GM23338 (cell line): ENCODE measurements around the gene KCNH8. TPM values are rescaled to one million over a fixed set of nuclear protein-coding genes. Genes with fewer than 3 reads are reported as not detected.

Experiments
- ATAC-seq: fragments of 200-7000 bp; cut with Tn5 transposase; 3 replicates; pipeline ENCODE4 v1.9.1; 2020
- DNase-seq: peaks from one replicate; pipeline ENCODE4 v3.0.0-alpha.2; 2015; ENCODE audit warnings: low spot score
- H2AFZ ChIP-seq: fragments of 200-600 bp; sonication (generic); 2 replicates; pipeline ENCODE4 v1.8.0; 2016; ENCODE audit warnings: antibody characterized with exemption, mild to moderate bottlenecking, moderate library complexity
- H3F3A ChIP-seq: fragments of 200-600 bp; sonication (generic); replicated peaks from 2 replicates; pipeline ENCODE4 v1.8.0; 2017; ENCODE audit warnings: antibody characterized with exemption, mixed run types, low read depth
- H3K27ac ChIP-seq: fragments of 200-600 bp; sonication (generic); 2 replicates; pipeline ENCODE4 v1.6.1; 2016; ENCODE audit warnings: low read depth
- H3K27me3 ChIP-seq: fragments of 200-600 bp; sonication (generic); 2 replicates; pipeline ENCODE4 v1.8.0; 2016; ENCODE audit warnings: mild to moderate bottlenecking, mixed run types, moderate library complexity; ENCODE audit not compliant: insufficient read depth
- H3K36me3 ChIP-seq: fragments of 200-600 bp; sonication (generic); 2 replicates; pipeline ENCODE4 v1.8.0; 2016; ENCODE audit warnings: mild to moderate bottlenecking; ENCODE audit not compliant: insufficient read depth
- H3K4me1 ChIP-seq: fragments of 200-600 bp; sonication (generic); 2 replicates; pipeline ENCODE4 v1.8.0; 2016; ENCODE audit warnings: mild to moderate bottlenecking, moderate library complexity; ENCODE audit not compliant: insufficient read depth
- H3K4me2 ChIP-seq: fragments of 200-600 bp; sonication (generic); 2 replicates; pipeline ENCODE4 v1.7.1; 2017; ENCODE audit warnings: mixed run types
- H3K4me3 ChIP-seq: fragments of 200-600 bp; sonication (generic); 2 replicates; pipeline ENCODE4 v1.6.1; 2016; ENCODE audit warnings: mixed run types
- H3K79me2 ChIP-seq: fragments of 200-600 bp; sonication (generic); replicated peaks from 2 replicates; pipeline ENCODE4 v1.8.0; 2017; ENCODE audit warnings: mild to moderate bottlenecking; ENCODE audit not compliant: insufficient read depth
- H3K9me2 ChIP-seq: fragments of 200-600 bp; sonication (generic); 2 replicates; pipeline ENCODE4 v1.8.0; 2017; ENCODE audit not compliant: insufficient read depth
- H4K20me1 ChIP-seq: fragments of 200-600 bp; sonication (generic); replicated peaks from 2 replicates; pipeline ENCODE4 v1.8.0; 2017; ENCODE audit warnings: mild to moderate bottlenecking; ENCODE audit not compliant: insufficient read depth
- H3K27ac Mint-ChIP-seq: 2 replicates; pipeline ENCODE4 v1.8.0; 2020; ENCODE audit warnings: inconsistent platforms, mild to moderate bottlenecking, moderate library complexity, mixed read lengths
- H3K27me3 Mint-ChIP-seq: 3 replicates; pipeline ENCODE4 v1.8.0; 2022; ENCODE audit warnings: low read depth, mild to moderate bottlenecking, moderate library complexity, mixed read lengths, inconsistent platforms; ENCODE audit not compliant: insufficient read depth, poor library complexity
- H3K36me3 Mint-ChIP-seq: 3 replicates; pipeline ENCODE4 v1.8.0; 2021; ENCODE audit warnings: low read depth, mild to moderate bottlenecking, inconsistent platforms, moderate library complexity, mixed read lengths
- H3K4me1 Mint-ChIP-seq: 3 replicates; pipeline ENCODE4 v1.8.0; 2020; ENCODE audit warnings: mild to moderate bottlenecking, inconsistent platforms, mixed read lengths
- H3K4me3 Mint-ChIP-seq: 3 replicates; pipeline ENCODE4 v1.8.0; 2021; ENCODE audit warnings: moderate library complexity, mild to moderate bottlenecking, inconsistent platforms, mixed read lengths
- H3K9me3 Mint-ChIP-seq: 3 replicates; pipeline ENCODE4 v1.8.0; 2020; ENCODE audit warnings: moderate library complexity, mild to moderate bottlenecking, inconsistent platforms, mixed read lengths
- CREB1 ChIP-seq: fragments of 250-450 bp; sonication (Bioruptor Pico); IDR thresholded peaks from 2 replicates; pipeline ENCODE4 v1.5.0; 2020; ENCODE audit warnings: low read depth, mild to moderate bottlenecking, moderate library complexity
- EZH2 ChIP-seq: fragments of 200-600 bp; sonication (generic); IDR thresholded peaks from one replicate; pipeline ENCODE4 v1.8.0; 2017; ENCODE audit warnings: antibody characterized with exemption, mild to moderate bottlenecking, low read depth; ENCODE audit not compliant: unreplicated experiment
- EZH2phosphoT487 ChIP-seq: fragments of 200-600 bp; sonication (generic); IDR thresholded peaks from one replicate; pipeline ENCODE4 v1.8.1; 2018; ENCODE audit warnings: antibody characterized with exemption; ENCODE audit not compliant: unreplicated experiment
- JUNB ChIP-seq: IDR thresholded peaks from one replicate; pipeline ENCODE4 v1.6.1; 2016; ENCODE audit warnings: antibody characterized with exemption; ENCODE audit not compliant: unreplicated experiment
- NANOG ChIP-seq: IDR thresholded peaks from 2 replicates; pipeline ENCODE4 v1.6.1; 2016; ENCODE audit warnings: antibody characterized with exemption, borderline replicate concordance
- POLR2AphosphoS5 ChIP-seq: IDR thresholded peaks from 2 replicates; pipeline ENCODE4 v1.6.1; 2016; ENCODE audit warnings: antibody characterized with exemption, low read depth
- STAT1 ChIP-seq: IDR thresholded peaks from one replicate; pipeline ENCODE4 v1.6.1; 2016; ENCODE audit warnings: antibody characterized with exemption; ENCODE audit not compliant: unreplicated experiment
- ZNF114 ChIP-seq: fragments of 250-450 bp; sonication (Bioruptor Pico); IDR thresholded peaks from 2 replicates; pipeline ENCODE4 v1.5.0; 2020; ENCODE audit warnings: mild to moderate bottlenecking, moderate library complexity
- ZNF331 ChIP-seq: fragments of 250-450 bp; sonication (Bioruptor Pico); IDR thresholded peaks from 2 replicates; pipeline ENCODE4 v1.5.0; 2020; ENCODE audit warnings: low read depth, mild to moderate bottlenecking, moderate library complexity
- polyA plus RNA-seq: library from polyadenylated mRNA; unstranded; fragments of >200 nt; fragmentation: Nextera tagmentation; extraction: Ambion mirVana; gene quantifications from 2 replicates; pipeline ENCODE4 v1.2.1, GENCODE V29; 2016
- total RNA-seq: library from RNA; depleted of rRNA; stranded (reverse); fragments of >200 nt; shearing (Covaris generic); gene quantifications from 2 replicates; pipeline ENCODE4 v1.2.3, GENCODE V29; 2014
- TF ChIP-seq, protein P1 (sequence below), 2 experiments: fragments of 200-600 bp in 1 of 2; sonication (generic) in 1 of 2; conservative IDR thresholded peaks; 2 replicates each; pipeline versions ENCODE4 v1.5.1 to v1.6.1; 2016 to 2017; ENCODE audit warnings: antibody characterized with exemption in 2 of 2, low read depth in 2 of 2, mild to moderate bottlenecking in 2 of 2, moderate library complexity in 1 of 2
- TF ChIP-seq, protein P2 (sequence below): IDR thresholded peaks from one replicate; pipeline ENCODE4 v1.6.1; 2018; ENCODE audit warnings: antibody characterized with exemption; ENCODE audit not compliant: unreplicated experiment
- TF ChIP-seq, protein P3 (sequence below): fragments of 250-450 bp; sonication (Bioruptor Pico); IDR thresholded peaks from 2 replicates; pipeline ENCODE4 v1.5.0; 2020; ENCODE audit warnings: mild to moderate bottlenecking, moderate library complexity
- TF ChIP-seq, protein P4 (sequence below): IDR thresholded peaks from 2 replicates; pipeline ENCODE4 v1.6.1; 2016; ENCODE audit warnings: antibody characterized with exemption

KCNH8 gene
- total and polyA plus RNA-seq, 2 experiments from 2014 or later = 1.3 to 3.4 TPM

DNA sequence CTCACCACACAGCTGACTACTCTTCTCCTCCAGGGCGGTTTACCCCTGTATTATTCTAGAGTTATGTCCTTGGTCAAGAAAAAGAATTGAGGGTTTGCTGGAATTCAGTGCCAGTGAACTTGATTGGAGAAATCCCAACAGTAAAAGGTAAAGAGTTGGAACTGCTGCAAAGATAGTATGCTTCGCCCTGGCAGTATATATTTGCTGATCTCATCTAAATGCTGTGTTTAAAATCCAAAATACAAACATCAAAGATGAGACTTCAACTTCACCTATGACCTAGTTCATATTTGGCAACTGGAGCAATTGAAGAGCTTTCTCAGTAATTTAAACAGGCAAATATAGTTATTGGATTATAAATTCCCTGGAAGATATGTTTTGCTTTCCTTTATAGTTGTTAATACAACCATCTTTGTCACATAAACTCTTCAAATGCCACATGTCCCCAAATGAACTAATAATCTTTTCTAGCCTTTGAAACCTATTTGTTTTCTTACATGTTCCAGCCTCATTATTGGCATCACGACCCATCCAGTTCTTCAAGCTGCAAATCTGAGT is 6.5 kb downstream of the KCNH8 start:
- TF ChIP-seq EZH2 (no peak), NANOG (no peak), EZH2phosphoT487 (no peak), ZNF331 (CRISPR knock-in tag) (no peak), POLR2AphosphoS5 (no peak), JUNB (no peak), CREB1 (CRISPR knock-in tag) (no peak), ZNF114 (CRISPR knock-in tag) (no peak), STAT1 (no peak)
- TF ChIP-seq, protein P1, sequence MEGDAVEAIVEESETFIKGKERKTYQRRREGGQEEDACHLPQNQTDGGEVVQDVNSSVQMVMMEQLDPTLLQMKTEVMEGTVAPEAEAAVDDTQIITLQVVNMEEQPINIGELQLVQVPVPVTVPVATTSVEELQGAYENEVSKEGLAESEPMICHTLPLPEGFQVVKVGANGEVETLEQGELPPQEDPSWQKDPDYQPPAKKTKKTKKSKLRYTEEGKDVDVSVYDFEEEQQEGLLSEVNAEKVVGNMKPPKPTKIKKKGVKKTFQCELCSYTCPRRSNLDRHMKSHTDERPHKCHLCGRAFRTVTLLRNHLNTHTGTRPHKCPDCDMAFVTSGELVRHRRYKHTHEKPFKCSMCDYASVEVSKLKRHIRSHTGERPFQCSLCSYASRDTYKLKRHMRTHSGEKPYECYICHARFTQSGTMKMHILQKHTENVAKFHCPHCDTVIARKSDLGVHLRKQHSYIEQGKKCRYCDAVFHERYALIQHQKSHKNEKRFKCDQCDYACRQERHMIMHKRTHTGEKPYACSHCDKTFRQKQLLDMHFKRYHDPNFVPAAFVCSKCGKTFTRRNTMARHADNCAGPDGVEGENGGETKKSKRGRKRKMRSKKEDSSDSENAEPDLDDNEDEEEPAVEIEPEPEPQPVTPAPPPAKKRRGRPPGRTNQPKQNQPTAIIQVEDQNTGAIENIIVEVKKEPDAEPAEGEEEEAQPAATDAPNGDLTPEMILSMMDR (conservative IDR thresholded peaks at IDR 0.05; ENCODE audit: low read depth in 2 of 2) = no peak
- TF ChIP-seq, protein P2, sequence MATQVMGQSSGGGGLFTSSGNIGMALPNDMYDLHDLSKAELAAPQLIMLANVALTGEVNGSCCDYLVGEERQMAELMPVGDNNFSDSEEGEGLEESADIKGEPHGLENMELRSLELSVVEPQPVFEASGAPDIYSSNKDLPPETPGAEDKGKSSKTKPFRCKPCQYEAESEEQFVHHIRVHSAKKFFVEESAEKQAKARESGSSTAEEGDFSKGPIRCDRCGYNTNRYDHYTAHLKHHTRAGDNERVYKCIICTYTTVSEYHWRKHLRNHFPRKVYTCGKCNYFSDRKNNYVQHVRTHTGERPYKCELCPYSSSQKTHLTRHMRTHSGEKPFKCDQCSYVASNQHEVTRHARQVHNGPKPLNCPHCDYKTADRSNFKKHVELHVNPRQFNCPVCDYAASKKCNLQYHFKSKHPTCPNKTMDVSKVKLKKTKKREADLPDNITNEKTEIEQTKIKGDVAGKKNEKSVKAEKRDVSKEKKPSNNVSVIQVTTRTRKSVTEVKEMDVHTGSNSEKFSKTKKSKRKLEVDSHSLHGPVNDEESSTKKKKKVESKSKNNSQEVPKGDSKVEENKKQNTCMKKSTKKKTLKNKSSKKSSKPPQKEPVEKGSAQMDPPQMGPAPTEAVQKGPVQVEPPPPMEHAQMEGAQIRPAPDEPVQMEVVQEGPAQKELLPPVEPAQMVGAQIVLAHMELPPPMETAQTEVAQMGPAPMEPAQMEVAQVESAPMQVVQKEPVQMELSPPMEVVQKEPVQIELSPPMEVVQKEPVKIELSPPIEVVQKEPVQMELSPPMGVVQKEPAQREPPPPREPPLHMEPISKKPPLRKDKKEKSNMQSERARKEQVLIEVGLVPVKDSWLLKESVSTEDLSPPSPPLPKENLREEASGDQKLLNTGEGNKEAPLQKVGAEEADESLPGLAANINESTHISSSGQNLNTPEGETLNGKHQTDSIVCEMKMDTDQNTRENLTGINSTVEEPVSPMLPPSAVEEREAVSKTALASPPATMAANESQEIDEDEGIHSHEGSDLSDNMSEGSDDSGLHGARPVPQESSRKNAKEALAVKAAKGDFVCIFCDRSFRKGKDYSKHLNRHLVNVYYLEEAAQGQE = no peak
- TF ChIP-seq, protein P3, sequence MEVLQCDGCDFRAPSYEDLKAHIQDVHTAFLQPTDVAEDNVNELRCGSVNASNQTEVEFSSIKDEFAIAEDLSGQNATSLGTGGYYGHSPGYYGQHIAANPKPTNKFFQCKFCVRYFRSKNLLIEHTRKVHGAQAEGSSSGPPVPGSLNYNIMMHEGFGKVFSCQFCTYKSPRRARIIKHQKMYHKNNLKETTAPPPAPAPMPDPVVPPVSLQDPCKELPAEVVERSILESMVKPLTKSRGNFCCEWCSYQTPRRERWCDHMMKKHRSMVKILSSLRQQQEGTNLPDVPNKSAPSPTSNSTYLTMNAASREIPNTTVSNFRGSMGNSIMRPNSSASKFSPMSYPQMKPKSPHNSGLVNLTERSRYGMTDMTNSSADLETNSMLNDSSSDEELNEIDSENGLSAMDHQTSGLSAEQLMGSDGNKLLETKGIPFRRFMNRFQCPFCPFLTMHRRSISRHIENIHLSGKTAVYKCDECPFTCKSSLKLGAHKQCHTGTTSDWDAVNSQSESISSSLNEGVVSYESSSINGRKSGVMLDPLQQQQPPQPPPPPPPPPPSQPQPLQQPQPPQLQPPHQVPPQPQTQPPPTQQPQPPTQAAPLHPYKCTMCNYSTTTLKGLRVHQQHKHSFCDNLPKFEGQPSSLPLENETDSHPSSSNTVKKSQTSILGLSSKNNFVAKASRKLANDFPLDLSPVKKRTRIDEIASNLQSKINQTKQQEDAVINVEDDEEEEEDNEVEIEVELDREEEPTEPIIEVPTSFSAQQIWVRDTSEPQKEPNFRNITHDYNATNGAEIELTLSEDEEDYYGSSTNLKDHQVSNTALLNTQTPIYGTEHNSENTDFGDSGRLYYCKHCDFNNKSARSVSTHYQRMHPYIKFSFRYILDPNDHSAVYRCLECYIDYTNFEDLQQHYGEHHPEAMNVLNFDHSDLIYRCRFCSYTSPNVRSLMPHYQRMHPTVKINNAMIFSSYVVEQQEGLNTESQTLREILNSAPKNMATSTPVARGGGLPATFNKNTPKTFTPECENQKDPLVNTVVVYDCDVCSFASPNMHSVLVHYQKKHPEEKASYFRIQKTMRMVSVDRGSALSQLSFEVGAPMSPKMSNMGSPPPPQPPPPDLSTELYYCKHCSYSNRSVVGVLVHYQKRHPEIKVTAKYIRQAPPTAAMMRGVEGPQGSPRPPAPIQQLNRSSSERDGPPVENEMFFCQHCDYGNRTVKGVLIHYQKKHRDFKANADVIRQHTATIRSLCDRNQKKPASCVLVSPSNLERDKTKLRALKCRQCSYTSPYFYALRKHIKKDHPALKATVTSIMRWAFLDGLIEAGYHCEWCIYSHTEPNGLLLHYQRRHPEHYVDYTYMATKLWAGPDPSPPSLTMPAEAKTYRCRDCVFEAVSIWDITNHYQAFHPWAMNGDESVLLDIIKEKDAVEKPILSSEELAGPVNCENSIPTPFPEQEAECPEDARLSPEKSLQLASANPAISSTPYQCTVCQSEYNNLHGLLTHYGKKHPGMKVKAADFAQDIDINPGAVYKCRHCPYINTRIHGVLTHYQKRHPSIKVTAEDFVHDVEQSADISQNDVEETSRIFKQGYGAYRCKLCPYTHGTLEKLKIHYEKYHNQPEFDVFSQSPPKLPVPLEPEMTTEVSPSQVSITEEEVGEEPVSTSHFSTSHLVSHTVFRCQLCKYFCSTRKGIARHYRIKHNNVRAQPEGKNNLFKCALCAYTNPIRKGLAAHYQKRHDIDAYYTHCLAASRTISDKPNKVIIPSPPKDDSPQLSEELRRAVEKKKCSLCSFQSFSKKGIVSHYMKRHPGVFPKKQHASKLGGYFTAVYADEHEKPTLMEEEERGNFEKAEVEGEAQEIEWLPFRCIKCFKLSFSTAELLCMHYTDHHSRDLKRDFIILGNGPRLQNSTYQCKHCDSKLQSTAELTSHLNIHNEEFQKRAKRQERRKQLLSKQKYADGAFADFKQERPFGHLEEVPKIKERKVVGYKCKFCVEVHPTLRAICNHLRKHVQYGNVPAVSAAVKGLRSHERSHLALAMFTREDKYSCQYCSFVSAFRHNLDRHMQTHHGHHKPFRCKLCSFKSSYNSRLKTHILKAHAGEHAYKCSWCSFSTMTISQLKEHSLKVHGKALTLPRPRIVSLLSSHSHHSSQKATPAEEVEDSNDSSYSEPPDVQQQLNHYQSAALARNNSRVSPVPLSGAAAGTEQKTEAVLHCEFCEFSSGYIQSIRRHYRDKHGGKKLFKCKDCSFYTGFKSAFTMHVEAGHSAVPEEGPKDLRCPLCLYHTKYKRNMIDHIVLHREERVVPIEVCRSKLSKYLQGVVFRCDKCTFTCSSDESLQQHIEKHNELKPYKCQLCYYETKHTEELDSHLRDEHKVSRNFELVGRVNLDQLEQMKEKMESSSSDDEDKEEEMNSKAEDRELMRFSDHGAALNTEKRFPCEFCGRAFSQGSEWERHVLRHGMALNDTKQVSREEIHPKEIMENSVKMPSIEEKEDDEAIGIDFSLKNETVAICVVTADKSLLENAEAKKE = no peak
- TF ChIP-seq, protein P4, sequence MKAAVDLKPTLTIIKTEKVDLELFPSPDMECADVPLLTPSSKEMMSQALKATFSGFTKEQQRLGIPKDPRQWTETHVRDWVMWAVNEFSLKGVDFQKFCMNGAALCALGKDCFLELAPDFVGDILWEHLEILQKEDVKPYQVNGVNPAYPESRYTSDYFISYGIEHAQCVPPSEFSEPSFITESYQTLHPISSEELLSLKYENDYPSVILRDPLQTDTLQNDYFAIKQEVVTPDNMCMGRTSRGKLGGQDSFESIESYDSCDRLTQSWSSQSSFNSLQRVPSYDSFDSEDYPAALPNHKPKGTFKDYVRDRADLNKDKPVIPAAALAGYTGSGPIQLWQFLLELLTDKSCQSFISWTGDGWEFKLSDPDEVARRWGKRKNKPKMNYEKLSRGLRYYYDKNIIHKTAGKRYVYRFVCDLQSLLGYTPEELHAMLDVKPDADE = no peak
- no peak for DNase-seq
- H3K4me3 ChIP-seq = no peak overlapping the region

More for the DNA sequence above, 6.5 kb downstream of the KCNH8 start:
- no peak for ATAC-seq
- H3K27ac Mint-ChIP-seq = no peak overlapping the region
- Histone ChIP-seq H3K79me2 (peaks cover 27% of the 10 kb centered on the region; the same call in 1 of the 2 replicates), H3K4me2 (no peak overlapping the region), H3K4me1 (peaks cover 3% of the 10 kb centered on the region), H3K27ac (no peak overlapping the region), H4K20me1 (no peaks in the 10 kb centered on the region), H3F3A (no peaks in the 10 kb centered on the region), H3K27me3 (no peaks in the 10 kb centered on the region), H2AFZ (no peak overlapping the region), H3K9me2 (no peaks in the 10 kb centered on the region), H3K36me3 (no peaks in the 10 kb centered on the region)
- no peaks in the 10 kb centered on the region for H3K27me3 Mint-ChIP-seq
- H3K4me1 Mint-ChIP-seq = peaks cover 6% of the 10 kb centered on the region; the same call in 2 of the 3 replicates
- no peaks in the 10 kb centered on the region for H3K9me3 Mint-ChIP-seq
- H3K36me3 Mint-ChIP-seq = no peaks in the 10 kb centered on the region
- no peak overlapping the region for H3K4me3 Mint-ChIP-seq
